Neural cell (in vitro differentiated cells): ENCODE results near the gene RNPEPL1.

ENCODE experiments used
- CTCF ChIP-seq: fragments of 450-650 bp; IDR thresholded peaks from 2 replicates; pipeline ENCODE4 v1.5.1; 2014; ENCODE audit warnings: antibody characterized with exemption, mild to moderate bottlenecking, moderate library complexity; ENCODE audit not compliant: poor library complexity, severe bottlenecking
- EZH2 ChIP-seq: fragments of 200-600, 300-800 bp; shearing (Covaris generic), sonication (generic); IDR thresholded peaks from 2 replicates; pipeline ENCODE4 v1.6.1; 2014; ENCODE audit warnings: antibody characterized with exemption, low read length, borderline replicate concordance, mild to moderate bottlenecking; ENCODE audit not compliant: insufficient read depth, poor library complexity, severe bottlenecking
- MXI1 ChIP-seq: fragments of 450-650 bp; conservative IDR thresholded peaks from 2 replicates; pipeline ENCODE4 v1.6.1; 2014; ENCODE audit warnings: antibody characterized with exemption, mild to moderate bottlenecking; ENCODE audit not compliant: poor library complexity, severe bottlenecking
- POLR2AphosphoS5 ChIP-seq: IDR thresholded peaks from 2 replicates; pipeline ENCODE4 v1.6.1; 2012
- RAD21 ChIP-seq: fragments of 450-650 bp; conservative IDR thresholded peaks from 2 replicates; pipeline ENCODE4 v1.6.1; 2014; ENCODE audit warnings: antibody characterized with exemption, mild to moderate bottlenecking, moderate library complexity

- no peak for TF ChIP-seq CTCF
- no peak for TF ChIP-seq POLR2AphosphoS5
- no peak for TF ChIP-seq EZH2
- no peak for TF ChIP-seq MXI1
- no peak for TF ChIP-seq RAD21
Observed at GRCh38 chr2:240594511-240595380, 26.5 kb downstream of the RNPEPL1 start.
